HL-60 (cell line): Measurements from ENCODE around the gene USP47.
"Not testable (repeated sequence)": the region's sequence is repeated elsewhere in the genome, so short reads cannot be mapped to it uniquely, and the experiment has no call there.

ENCODE experiments used
- DNase-seq, 2 experiments: peaks; one replicate each; pipeline ENCODE4 v3.0.0-alpha.2; 2010 to 2020; ENCODE audit warnings: low read depth in 1 of 2, low spot score in 1 of 2
- H3K27ac ChIP-seq: fragments of 250-450 bp; sonication (Bioruptor Pico); replicated peaks from 2 replicates; pipeline ENCODE4 v1.5.1; 2020; ENCODE audit warnings: mild to moderate bottlenecking, moderate library complexity
- H3K27me3 ChIP-seq: fragments of 250-450 bp; sonication (Bioruptor Pico); 2 replicates; pipeline ENCODE4 v1.5.1; 2021; ENCODE audit warnings: mild to moderate bottlenecking, moderate library complexity; ENCODE audit not compliant: insufficient read depth, poor library complexity, severe bottlenecking
- H3K4me3 ChIP-seq: replicated peaks from 2 replicates; pipeline ENCODE4 v1.5.1; 2011; ENCODE audit warnings: mild to moderate bottlenecking, control low read depth, low read length; ENCODE audit not compliant: insufficient read depth
- CTCF ChIP-seq: IDR thresholded peaks from one replicate; pipeline ENCODE4 v1.5.1; 2011; ENCODE audit warnings: low read length, control low read depth, inconsistent platforms; ENCODE audit not compliant: insufficient read depth
- GABPA ChIP-seq: IDR thresholded peaks from 2 replicates; pipeline ENCODE4 v1.6.1; 2012; ENCODE audit warnings: low read depth
- POLR2AphosphoS5 ChIP-seq: IDR thresholded peaks from 2 replicates; pipeline ENCODE4 v1.6.1; 2012; ENCODE audit warnings: low read depth
- REST ChIP-seq: IDR thresholded peaks from 2 replicates; pipeline ENCODE4 v1.6.1; 2012; ENCODE audit warnings: low read depth; ENCODE audit not compliant: insufficient replicate concordance
- SPI1 ChIP-seq: IDR thresholded peaks from 2 replicates; pipeline ENCODE4 v1.6.1; 2012; ENCODE audit warnings: low read depth, mild to moderate bottlenecking, borderline replicate concordance

The USP47 gene

GRCh38 chr11:11822946-11823345, 18.8 kb upstream of the USP47 start:
- DNase-seq: no peak
- no peak for TF ChIP-seq POLR2AphosphoS5
- no peak for TF ChIP-seq SPI1
- TF ChIP-seq REST: no peak
- no peak for TF ChIP-seq GABPA
- no peak for TF ChIP-seq CTCF
- Histone ChIP-seq H3K4me3 (no peak overlapping the region), H3K27ac (no peak overlapping the region), H3K27me3 (no peaks in the 10 kb centered on the region)

GRCh38 chr11:11826260-11826659, 15.5 kb upstream of the USP47 start:
- H3K27me3 ChIP-seq: no peaks in the 10 kb centered on the region
- DNase-seq: no peak
- no peak overlapping the region for H3K4me3 ChIP-seq
- TF ChIP-seq POLR2AphosphoS5: no peak
- TF ChIP-seq CTCF: no peak
- no peak for TF ChIP-seq REST
- no peak for TF ChIP-seq GABPA
- no peak for TF ChIP-seq SPI1
- H3K27ac ChIP-seq: no peak overlapping the region

- TF ChIP-seq CTCF (no peak), GABPA (no peak), SPI1 (no peak), POLR2AphosphoS5 (no peak), REST (no peak)
- Histone ChIP-seq H3K27ac (no peak overlapping the region), H3K27me3 (no peaks in the 10 kb centered on the region), H3K4me3 (no peak overlapping the region)
- DNase-seq: no peak
Observed at GRCh38 chr11:11827272-11827671, 14.5 kb upstream of the USP47 start.

GRCh38 chr11:11831406-11831805, 10.4 kb upstream of the USP47 start:
- not testable (repeated sequence) for H3K27ac ChIP-seq, H3K4me3 ChIP-seq, DNase-seq, H3K27me3 ChIP-seq
